Endothelial cell of umbilical vein (primary cell): Measurements from ENCODE around the gene NADSYN1.

Experiments used
- CTCF ChIP-seq, 2 donors: IDR thresholded peaks; 1 replicate in 1 of 2; 2 replicates in 1 of 2; pipeline ENCODE4 v1.5.1; 2011; ENCODE audit warnings: low read length in 2 of 2, mild to moderate bottlenecking in 2 of 2, moderate library complexity in 2 of 2, control low read depth in 1 of 2, inconsistent platforms in 1 of 2, low read depth in 1 of 2; ENCODE audit not compliant: insufficient read depth in 1 of 2; ENCODE audit errors: extremely low read depth in 1 of 2
- GATA2 ChIP-seq: IDR thresholded peaks from 2 replicates; pipeline ENCODE4 v1.7.0; 2011; ENCODE audit warnings: low read depth, mild to moderate bottlenecking, moderate library complexity, mixed read lengths, low read length; ENCODE audit not compliant: insufficient read length, insufficient read depth
- JUN ChIP-seq: IDR thresholded peaks from 2 replicates; pipeline ENCODE4 v1.6.1; 2011; ENCODE audit warnings: borderline replicate concordance, low read depth; ENCODE audit not compliant: insufficient read length, insufficient read depth
- MAX ChIP-seq: IDR thresholded peaks from 2 replicates; pipeline ENCODE4 v1.6.1; 2011; ENCODE audit not compliant: insufficient read depth, insufficient read length
- POLR2A ChIP-seq: IDR thresholded peaks from 2 replicates; pipeline ENCODE4 v1.6.1; 2012; ENCODE audit warnings: low read depth, mild to moderate bottlenecking, control low read depth, low read length

GRCh38 chr11:71483692-71484091 is 30.7 kb downstream of the NADSYN1 start:
- TF ChIP-seq CTCF (IDR thresholded peaks at IDR 0.05; ENCODE audit: extremely low read depth in 1 of 2, insufficient read depth in 1 of 2, low read depth in 1 of 2, low read length in 2 of 2) (no peak), JUN (no peak), GATA2 (no peak), MAX (no peak), POLR2A (no peak)
